ENCODE measurements around the gene ESR2.

Gene ESR2

GRCh38 chr14:64081174-64081746 lies 212.9 kb downstream of the ESR2 start:
- TF ChIP-seq CTCF (IDR thresholded peaks at IDR 0.05; ENCODE audit: insufficient read depth, low read length, poor library complexity, severe bottlenecking) = no peak
- Histone ChIP-seq H3K4me3 (replicated peaks; ENCODE audit: low read depth, low read length) (no peak overlapping the region), H3K27me3 (replicated peaks; ENCODE audit: control insufficient read depth, insufficient read depth, low read length) (no peaks in the 10 kb centered on the region), H3K36me3 (ENCODE audit: control insufficient read depth, insufficient read depth, low read length) (peaks cover 7% of the 10 kb centered on the region)
- no peak for DNase-seq (ENCODE audit: extremely low read depth, insufficient read length)

- no peak for TF ChIP-seq CTCF (IDR thresholded peaks at IDR 0.05; ENCODE audit: insufficient read depth, low read length, poor library complexity, severe bottlenecking)
- peaks cover 7% of the 10 kb centered on the region for H3K36me3 ChIP-seq (ENCODE audit: control insufficient read depth, insufficient read depth, low read length)
- DNase-seq (ENCODE audit: extremely low read depth, insufficient read length) = no peak
- no peaks in the 10 kb centered on the region for H3K27me3 ChIP-seq (replicated peaks; ENCODE audit: control insufficient read depth, insufficient read depth, low read length)
- H3K4me3 ChIP-seq (replicated peaks; ENCODE audit: low read depth, low read length) = no peak overlapping the region
Measured at GRCh38 chr14:64080452-64080851, 213.7 kb downstream of the ESR2 start.

GRCh38 chr14:64075613-64076005 lies 218.6 kb downstream of the ESR2 start:
- Histone ChIP-seq H3K27me3 (replicated peaks; ENCODE audit: control insufficient read depth, insufficient read depth, low read length) (no peaks in the 10 kb centered on the region), H3K36me3 (ENCODE audit: control insufficient read depth, insufficient read depth, low read length) (peaks cover 13% of the 10 kb centered on the region), H3K4me3 (replicated peaks; ENCODE audit: low read depth, low read length) (no peak overlapping the region)
- DNase-seq (ENCODE audit: extremely low read depth, insufficient read length) = no peak
- TF ChIP-seq CTCF (IDR thresholded peaks at IDR 0.05; ENCODE audit: insufficient read depth, low read length, poor library complexity, severe bottlenecking) = no peak

- Histone ChIP-seq H3K36me3 (ENCODE audit: control insufficient read depth, insufficient read depth, low read length) (peaks cover 11% of the 10 kb centered on the region), H3K4me3 (replicated peaks; ENCODE audit: low read depth, low read length) (no peak overlapping the region), H3K27me3 (replicated peaks; ENCODE audit: control insufficient read depth, insufficient read depth, low read length) (no peaks in the 10 kb centered on the region)
- DNase-seq (ENCODE audit: extremely low read depth, insufficient read length) = no peak
- TF ChIP-seq CTCF (IDR thresholded peaks at IDR 0.05; ENCODE audit: insufficient read depth, low read length, poor library complexity, severe bottlenecking) = no peak
Measured at GRCh38 chr14:64074961-64075612, 219.1 kb downstream of the ESR2 start.

GRCh38 chr14:64069634-64070359 lies 224.4 kb downstream of the ESR2 start:
- no peak for DNase-seq (ENCODE audit: extremely low read depth, insufficient read length)
- H3K36me3 ChIP-seq (ENCODE audit: control insufficient read depth, insufficient read depth, low read length) = peaks cover 10% of the 10 kb centered on the region
- no peaks in the 10 kb centered on the region for H3K27me3 ChIP-seq (replicated peaks; ENCODE audit: control insufficient read depth, insufficient read depth, low read length)
- TF ChIP-seq CTCF (IDR thresholded peaks at IDR 0.05; ENCODE audit: insufficient read depth, low read length, poor library complexity, severe bottlenecking) = no peak
- no peak overlapping the region for H3K4me3 ChIP-seq (replicated peaks; ENCODE audit: low read depth, low read length)

All from GM06990 (cell line).